Measurements from ENCODE around the gene ATG16L1. TPM values are rescaled to one million over a fixed set of nuclear protein-coding genes. Genes with fewer than 3 reads are reported as not detected.
A peak's percentile ranks its signal among the peaks of the same experiment; 100 is the strongest.

Gene ATG16L1
- total RNA-seq, 1 donor from 2014 or later: 49.9 TPM

GRCh38 chr2:233342301-233342700 lies 90.8 kb downstream of the ATG16L1 start:
- Mint-ChIP-seq H3K9me3 (no peaks in the 10 kb centered on the region), H3K4me1 (peaks cover 52% of the 10 kb centered on the region), H3K27ac (no peak overlapping the region), H3K4me3 (no peak overlapping the region), H3K36me3 (ENCODE audit: low read depth) (no peaks in the 10 kb centered on the region), H3K27me3 (no peaks in the 10 kb centered on the region)
- POLR2A ChIA-PET: interaction anchor here (1.5 to 1.8 kb wide), 2 partner anchors 11 to 12 kb away, joined by 7 to 12 read pairs; partner anchors contain the start of gene DGKD
- ATAC-seq (ENCODE audit: low read depth): no peak
- TF ChIP-seq, protein P1, sequence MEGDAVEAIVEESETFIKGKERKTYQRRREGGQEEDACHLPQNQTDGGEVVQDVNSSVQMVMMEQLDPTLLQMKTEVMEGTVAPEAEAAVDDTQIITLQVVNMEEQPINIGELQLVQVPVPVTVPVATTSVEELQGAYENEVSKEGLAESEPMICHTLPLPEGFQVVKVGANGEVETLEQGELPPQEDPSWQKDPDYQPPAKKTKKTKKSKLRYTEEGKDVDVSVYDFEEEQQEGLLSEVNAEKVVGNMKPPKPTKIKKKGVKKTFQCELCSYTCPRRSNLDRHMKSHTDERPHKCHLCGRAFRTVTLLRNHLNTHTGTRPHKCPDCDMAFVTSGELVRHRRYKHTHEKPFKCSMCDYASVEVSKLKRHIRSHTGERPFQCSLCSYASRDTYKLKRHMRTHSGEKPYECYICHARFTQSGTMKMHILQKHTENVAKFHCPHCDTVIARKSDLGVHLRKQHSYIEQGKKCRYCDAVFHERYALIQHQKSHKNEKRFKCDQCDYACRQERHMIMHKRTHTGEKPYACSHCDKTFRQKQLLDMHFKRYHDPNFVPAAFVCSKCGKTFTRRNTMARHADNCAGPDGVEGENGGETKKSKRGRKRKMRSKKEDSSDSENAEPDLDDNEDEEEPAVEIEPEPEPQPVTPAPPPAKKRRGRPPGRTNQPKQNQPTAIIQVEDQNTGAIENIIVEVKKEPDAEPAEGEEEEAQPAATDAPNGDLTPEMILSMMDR (IDR thresholded peaks at IDR 0.05): no peak
- intact Hi-C loops (cut with micrococcal nuclease): no loop called here
- peak; percentile 2 for DNase-seq
- CTCF ChIA-PET: interaction anchor here (1.2 kb wide), 1 partner anchor 43 kb away, joined by 4 read pairs; no protein-coding TSS in a partner anchor

GRCh38 chr2:233343171-233343705 lies 91.8 kb downstream of the ATG16L1 start:
- Mint-ChIP-seq H3K36me3 (ENCODE audit: low read depth) (no peaks in the 10 kb centered on the region), H3K4me1 (peaks cover 53% of the 10 kb centered on the region), H3K9me3 (no peaks in the 10 kb centered on the region), H3K4me3 (no peak overlapping the region), H3K27ac (no peak overlapping the region), H3K27me3 (no peaks in the 10 kb centered on the region)
- DNase-seq: no peak
- intact Hi-C loops (cut with micrococcal nuclease): no loop called here
- ChIA-PET POLR2A (interaction anchor here (0.5 to 1.8 kb wide), 4 partner anchors 11 to 100 kb away, joined by 3 to 12 read pairs (median 4); partner anchors contain the start of gene DGKD), CTCF (interaction anchor here (1.2 kb wide), 2 partner anchors 11 to 42 kb away, joined by 4 to 7 read pairs; partner anchors contain the start of gene DGKD)
- TF ChIP-seq, protein P1 (IDR thresholded peaks at IDR 0.05): no peak
- ATAC-seq (ENCODE audit: low read depth): no peak

Other genes starting within 250 kb of the ATG16L1 start
- gene NGEF, start 238.4 kb upstream of the ATG16L1 start, total RNA-seq: not detected in 2 replicates
- not detected in 2 replicates for gene NEU2, start 219.0 kb upstream of the ATG16L1 start, total RNA-seq
- gene INPP5D, start 191.3 kb upstream of the ATG16L1 start, total RNA-seq: 247 and 275 TPM in 2 replicates
- gene SAG, start 56.1 kb downstream of the ATG16L1 start, total RNA-seq: 0.04 TPM in 1 of 2 replicates, not detected in the other
- gene DGKD, start 102.8 kb downstream of the ATG16L1 start, total RNA-seq: 140 and 188 TPM in 2 replicates